Right lobe of liver (tissue), 6 donors: Measurements from ENCODE around the gene IREB2. TPM values are rescaled to one million over a fixed set of nuclear protein-coding genes. Genes with fewer than 3 reads are reported as not detected.
"Not testable (repeated sequence)": the region's sequence is repeated elsewhere in the genome, so short reads cannot be mapped to it uniquely, and the experiment has no call there.

Source experiments
- ATAC-seq, 4 donors: fragments of 200-7000 bp; cut with Tn5 transposase; one replicate each; pipeline ENCODE4 v1.9.1; 2020; ENCODE audit warnings: mild to moderate bottlenecking in 4 of 4, moderate library complexity in 4 of 4
- DNase-seq, 3 donors: peaks; one replicate each; pipeline ENCODE4 v3.0.0-alpha.2; 2020
- H3K27ac ChIP-seq, 3 donors: fragments of 200-600 bp; one replicate each; pipeline ENCODE4 v1.8.0; 2022
- H3K27me3 ChIP-seq, 2 donors: fragments of 200-600 bp; one replicate each; pipeline ENCODE4 v1.8.0; 2022
- H3K36me3 ChIP-seq, 4 donors: fragments of 200-600 bp; sonication (generic) in 1 of 4; one replicate each; pipeline versions ENCODE4 v1.5.1 to v1.8.0; 2017 to 2022; ENCODE audit warnings: control low read depth in 1 of 4
- H3K4me1 ChIP-seq, 4 donors: fragments of 200-600 bp; sonication (generic) in 1 of 4; one replicate each; pipeline versions ENCODE4 v1.5.1 to v1.8.0; 2017 to 2022; ENCODE audit warnings: control low read depth in 1 of 4
- H3K4me3 ChIP-seq, 3 donors: fragments of 200-600 bp; one replicate each; pipeline ENCODE4 v1.8.0; 2022
- H3K9me3 ChIP-seq, 4 donors: fragments of 200-600 bp; sonication (generic) in 1 of 4; one replicate each; pipeline versions ENCODE4 v1.5.1 to v1.8.0; 2017 to 2022; ENCODE audit warnings: control low read depth in 1 of 4
- POLR2A ChIP-seq: fragments of 450-650 bp; IDR thresholded peaks from one replicate; pipeline ENCODE4 v1.6.1; 2017; ENCODE audit warnings: antibody characterized with exemption, mild to moderate bottlenecking
- WGBS: methylation state at CpG from one replicate; pipeline ENCODE4 v1.1.6; 2018; ENCODE audit warnings: low coverage, low lambda C conversion rate; ENCODE audit not compliant: insufficient coverage; ENCODE audit errors: missing lambda C conversion rate; 5-methylcytosine and 5-hydroxymethylcytosine counted together
- intact Hi-C, 2 donors: fragments of 100-400 bp; cut with DNase I; formaldehyde crosslinking; loops; one replicate each; pipeline versions ENCODE4 v1.11.2 to v1.14.1; 2022
- total RNA-seq, 6 experiments: library from RNA; depleted of rRNA in 2 of 6; stranded (reverse); fragments of >200 nt in 2 of 6; fragmentation: NEBNext Ultra II Directional in 3 of 6; extraction: Animal tissue kit (Norgen Biotek cat#: 25700) in 3 of 6; gene quantifications; one replicate each; pipeline versions ENCODE4 v1.1.0 to v1.2.4, GENCODE V29; 2016 to 2023
- TF ChIP-seq, protein P1 (sequence below), 4 donors: fragments of 200-600 bp in 3 of 4; fragments of 450-650 bp in 1 of 4; IDR thresholded peaks; one replicate each; pipeline versions ENCODE4 v1.5.1 to v1.8.0; 2016 to 2022; ENCODE audit warnings: antibody characterized with exemption in 4 of 4, mild to moderate bottlenecking in 2 of 4
- donor health status: DM: no; HTN: yes; CAD: no.
- donor health status: DM: no; HTN: no; CAD: no.
- donor health status: DM: no; HTN: no; CAD: no.
- donor health status: DM: no; HTN: yes; CAD: no.
- donor health status: DM: no; HTN: yes; CAD: no.

Gene IREB2
- total RNA-seq, 6 experiments from 2014 or later: 17.1 to 36.2 (median 25.6) TPM

DNA sequence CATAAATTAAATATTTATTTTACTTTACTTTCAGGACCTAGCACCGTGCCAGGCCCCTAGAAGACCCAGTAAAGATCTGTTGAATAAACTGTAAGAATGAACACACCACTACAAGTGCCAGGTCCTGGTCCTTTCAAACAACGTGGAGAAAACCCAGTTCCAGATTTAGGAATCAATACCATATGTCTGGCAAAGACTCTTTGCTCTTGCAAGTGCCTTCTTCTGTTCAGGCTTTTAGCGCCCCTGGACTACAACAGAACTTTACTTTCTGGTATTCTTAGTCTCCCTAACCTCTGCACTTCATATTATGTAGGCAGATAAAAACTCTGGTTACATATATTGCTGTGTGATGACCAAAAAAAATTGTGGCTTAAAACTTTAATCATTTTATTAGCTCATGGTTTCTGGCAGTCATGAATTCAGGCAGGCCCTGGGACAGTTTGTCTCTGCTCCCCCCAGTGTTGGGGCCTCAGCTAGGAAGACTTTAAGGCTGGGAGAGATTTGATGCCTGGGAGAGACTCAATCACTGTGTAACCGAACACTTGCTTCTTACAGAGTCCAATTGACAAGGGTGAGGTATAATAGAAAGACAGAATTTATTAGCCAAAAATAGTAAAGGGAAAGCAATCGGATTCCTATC, 99.4 kb downstream of the IREB2 start:
- no peak overlapping the region for H3K27ac ChIP-seq
- no peak overlapping the region for H3K4me3 ChIP-seq
- intact Hi-C loops: no loop called here
- no peaks in the 10 kb centered on the region for H3K27me3 ChIP-seq
- H3K9me3 ChIP-seq: no peaks in the 10 kb centered on the region
- peaks cover 0 to 11% (median 0%) of the 10 kb centered on the region in 4 donors for H3K4me1 ChIP-seq
- TF ChIP-seq POLR2A: no peak
- TF ChIP-seq, protein P1, sequence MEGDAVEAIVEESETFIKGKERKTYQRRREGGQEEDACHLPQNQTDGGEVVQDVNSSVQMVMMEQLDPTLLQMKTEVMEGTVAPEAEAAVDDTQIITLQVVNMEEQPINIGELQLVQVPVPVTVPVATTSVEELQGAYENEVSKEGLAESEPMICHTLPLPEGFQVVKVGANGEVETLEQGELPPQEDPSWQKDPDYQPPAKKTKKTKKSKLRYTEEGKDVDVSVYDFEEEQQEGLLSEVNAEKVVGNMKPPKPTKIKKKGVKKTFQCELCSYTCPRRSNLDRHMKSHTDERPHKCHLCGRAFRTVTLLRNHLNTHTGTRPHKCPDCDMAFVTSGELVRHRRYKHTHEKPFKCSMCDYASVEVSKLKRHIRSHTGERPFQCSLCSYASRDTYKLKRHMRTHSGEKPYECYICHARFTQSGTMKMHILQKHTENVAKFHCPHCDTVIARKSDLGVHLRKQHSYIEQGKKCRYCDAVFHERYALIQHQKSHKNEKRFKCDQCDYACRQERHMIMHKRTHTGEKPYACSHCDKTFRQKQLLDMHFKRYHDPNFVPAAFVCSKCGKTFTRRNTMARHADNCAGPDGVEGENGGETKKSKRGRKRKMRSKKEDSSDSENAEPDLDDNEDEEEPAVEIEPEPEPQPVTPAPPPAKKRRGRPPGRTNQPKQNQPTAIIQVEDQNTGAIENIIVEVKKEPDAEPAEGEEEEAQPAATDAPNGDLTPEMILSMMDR (IDR thresholded peaks at IDR 0.05): no peak
- 80% methylated on average over 5 of the region's 5 CpGs for WGBS
- H3K36me3 ChIP-seq: peaks cover 0 to 3% (median 0%) of the 10 kb centered on the region in 4 donors
- no peak for DNase-seq
- no peak for ATAC-seq

DNA sequence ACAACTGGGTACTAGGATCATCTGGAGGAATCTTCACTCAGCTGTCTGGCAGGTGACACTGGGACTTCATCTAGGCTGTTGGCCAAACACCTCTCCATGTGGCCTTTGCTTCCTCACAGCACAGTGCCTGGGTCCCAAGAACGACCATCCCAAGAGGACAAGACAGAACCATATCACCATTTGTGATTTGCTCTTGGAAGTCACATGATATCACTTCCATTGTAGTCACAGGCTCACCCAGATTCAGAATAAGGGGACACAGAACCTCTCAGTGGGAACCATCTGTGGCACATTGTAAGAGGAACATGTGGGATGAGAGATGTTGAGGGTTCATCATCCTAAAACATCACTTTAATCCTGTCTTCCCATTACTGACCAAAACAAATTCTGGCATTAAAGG, 100.3 kb downstream of the IREB2 start:
- intact Hi-C loops: no loop called here
- no peak for TF ChIP-seq POLR2A
- TF ChIP-seq, protein P1 (IDR thresholded peaks at IDR 0.05): no peak
- no peak overlapping the region for H3K4me3 ChIP-seq
- no CpG with 5 or more reads among the region's 1 CpG for WGBS
- peaks cover 0 to 12% (median 0%) of the 10 kb centered on the region in 4 donors for H3K4me1 ChIP-seq
- DNase-seq (no peak), ATAC-seq (no peak)
- H3K36me3 ChIP-seq: peaks cover 0 to 13% (median 0%) of the 10 kb centered on the region in 4 donors
- no peaks in the 10 kb centered on the region for H3K9me3 ChIP-seq
- H3K27me3 ChIP-seq: no peaks in the 10 kb centered on the region
- H3K27ac ChIP-seq: no peak overlapping the region

DNA sequence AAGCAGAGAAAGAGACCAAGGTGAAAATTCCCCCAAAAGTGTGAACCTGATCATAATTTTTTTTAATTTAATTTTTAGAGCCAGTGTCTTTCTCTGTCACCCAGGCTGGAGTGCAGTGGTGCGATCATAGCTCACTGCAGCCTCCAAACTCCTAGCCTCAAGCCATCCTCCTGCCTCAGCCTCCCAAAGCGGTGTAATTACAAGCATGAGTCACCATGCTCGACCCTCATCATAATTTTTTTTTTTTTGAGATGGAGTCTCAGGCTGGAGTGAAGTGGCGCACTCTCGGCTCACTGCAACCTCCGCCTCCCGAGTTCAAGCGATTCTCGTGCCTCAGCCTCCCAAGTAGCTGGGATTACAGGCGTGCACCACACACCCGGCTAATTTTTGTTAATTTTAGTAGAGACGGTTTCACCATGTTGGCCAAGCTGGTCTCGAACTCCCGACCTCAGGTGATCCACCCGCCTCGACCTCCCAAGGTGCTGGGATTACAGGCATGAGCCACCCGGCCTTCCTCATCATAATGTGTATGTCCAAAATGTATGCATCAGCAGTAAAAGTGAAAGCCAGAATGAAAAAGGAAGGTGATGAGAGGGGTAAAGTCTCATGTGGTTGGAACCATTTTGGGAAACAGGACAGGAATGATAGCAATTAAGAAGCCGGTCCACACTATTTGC, 101.6 kb downstream of the IREB2 start:
- intact Hi-C loops, H3K27me3 ChIP-seq, ATAC-seq, DNase-seq, H3K9me3 ChIP-seq: not testable (repeated sequence)
- Histone ChIP-seq H3K27ac (peak overlapping the region; percentile 91 to 92 (median 92)), H3K36me3 (peaks cover 0 to 25% (median 5%) of the 10 kb centered on the region in 4 donors), H3K4me1 (peaks cover 0 to 12% (median 0%) of the 10 kb centered on the region in 4 donors), H3K4me3 (peak overlapping the region; percentile 80 to 92 (median 80))
- 73% methylated on average over 17 of the region's 18 CpGs for WGBS

DNA sequence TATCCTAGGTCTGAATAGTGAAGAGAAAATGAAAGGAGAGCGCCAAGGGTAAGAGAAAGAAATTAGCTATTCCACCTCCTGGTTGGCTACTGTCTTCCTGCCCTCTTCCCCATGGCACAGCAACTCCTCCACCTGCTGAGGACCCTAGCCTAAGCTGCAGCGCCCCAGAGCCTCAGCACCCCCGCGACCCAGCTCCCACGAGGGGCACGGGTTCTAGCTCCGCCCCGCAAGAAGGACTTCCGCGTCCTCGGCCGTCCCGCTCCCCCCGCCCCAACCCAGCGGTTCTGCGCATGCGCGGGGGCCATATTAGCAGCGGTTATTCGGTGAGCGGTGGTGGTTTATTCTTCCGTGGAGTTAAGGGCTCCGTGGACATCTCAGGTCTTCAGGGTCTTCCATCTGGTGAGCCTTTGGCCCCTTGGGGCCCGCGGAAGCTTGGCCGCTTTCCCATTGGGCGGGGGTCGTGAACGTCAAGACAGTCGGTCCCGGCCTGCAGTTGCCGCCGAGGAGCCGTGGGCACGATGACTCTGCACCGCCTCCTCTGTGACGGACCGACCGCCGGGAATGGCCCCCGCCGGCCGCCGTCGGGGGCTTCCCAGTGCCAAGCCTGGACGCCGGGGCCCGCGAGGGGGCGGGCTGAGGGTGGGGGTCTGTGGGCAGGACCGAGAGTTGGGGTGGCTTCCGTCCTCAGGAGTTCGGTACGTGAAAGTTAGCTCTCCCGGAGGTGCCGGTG, 102.3 kb downstream of the IREB2 start, which contains the start of gene PSMA4:
Gene PSMA4 (plus strand): TSS at position 304 of the 730 bp plus-strand sequence. CDS start 1,484 bp downstream, outside the sequence.
- peak within 1 kb of the TSS; percentile 91 to 92 (median 92) for H3K27ac ChIP-seq
- DNase-seq: peak; percentile 92 to 94 (median 93)
- H3K9me3 ChIP-seq: no peaks in the 10 kb centered on the region
- under 1% methylated on average over 24 of the region's 56 CpGs for WGBS
- peaks cover 0 to 12% (median 0%) of the 10 kb centered on the region in 4 donors for H3K4me1 ChIP-seq
- no peaks in the 10 kb centered on the region for H3K27me3 ChIP-seq
- H3K4me3 ChIP-seq: peak within 1 kb of the TSS; percentile 80 to 92 (median 80)
- intact Hi-C loops: no loop called here
- TF ChIP-seq, protein P1 (IDR thresholded peaks at IDR 0.05): peak; percentile 10 to 24 (median 16)
- peak; percentile 77 for TF ChIP-seq POLR2A
- ATAC-seq: peak; percentile 93 to 95 (median 93)
- peaks cover 0 to 32% (median 9%) of the 10 kb centered on the region in 4 donors for H3K36me3 ChIP-seq
